Kidney (tissue), 14 donors: ENCODE measurements around the gene FAM9A. TPM values are rescaled to one million over a fixed set of nuclear protein-coding genes. Genes with fewer than 3 reads are reported as not detected.
"Not testable (repeated sequence)": the region's sequence is repeated elsewhere in the genome, so short reads cannot be mapped to it uniquely, and the experiment has no call there.

Experiments
- DNase-seq, 5 donors: peaks; one replicate each; pipeline ENCODE4 v3.0.0-alpha.2; 2013 to 2020
- FAIRE-seq: peaks from 2 replicates; lab custom pipeline; 2012; peaks lifted over from hg19 to GRCh38; lab: Jason Lieb, UNC
- H3K27ac ChIP-seq, 2 donors: one replicate each; pipeline ENCODE4 v1.7.0; 2013; ENCODE audit warnings: low read depth in 2 of 2, low read length in 2 of 2, inconsistent platforms in 1 of 2
- H3K27me3 ChIP-seq: one replicate; pipeline ENCODE4 v1.7.1; 2013; ENCODE audit warnings: low read length, inconsistent platforms; ENCODE audit not compliant: control insufficient read depth, insufficient read depth
- H3K36me3 ChIP-seq, 3 donors: one replicate each; pipeline versions ENCODE4 v1.7.0 to v1.7.1; 2013; ENCODE audit warnings: low read length in 3 of 3, control low read depth in 1 of 3, inconsistent platforms in 1 of 3; ENCODE audit not compliant: insufficient read depth in 3 of 3, control insufficient read depth in 2 of 3
- H3K4me1 ChIP-seq, 3 donors: one replicate each; pipeline versions ENCODE4 v1.7.0 to v1.7.1; 2013; ENCODE audit warnings: low read length in 3 of 3, inconsistent platforms in 1 of 3, low read depth in 1 of 3; ENCODE audit not compliant: control insufficient read depth in 2 of 3, insufficient read depth in 2 of 3
- H3K4me3 ChIP-seq, 3 donors: one replicate each; pipeline versions ENCODE4 v1.7.0 to v1.8.1; 2013; ENCODE audit warnings: low read length in 3 of 3, control low read depth in 1 of 3, inconsistent platforms in 1 of 3
- H3K9ac ChIP-seq, 3 donors: one replicate each; pipeline versions ENCODE4 v1.7.0 to v1.7.1; 2013; ENCODE audit warnings: low read length in 3 of 3, control low read depth in 1 of 3, inconsistent platforms in 1 of 3
- H3K9me3 ChIP-seq, 3 donors: one replicate each; pipeline versions ENCODE4 v1.7.0 to v1.7.1; 2013; ENCODE audit warnings: low read length in 3 of 3, control low read depth in 1 of 3, inconsistent platforms in 1 of 3; ENCODE audit not compliant: control insufficient read depth in 2 of 3, insufficient read depth in 1 of 3
- CTCF ChIP-seq: IDR thresholded peaks from 3 replicates; pipeline ENCODE4 v1.5.1; 2012; ENCODE audit warnings: mild to moderate bottlenecking, moderate library complexity, borderline replicate concordance; ENCODE audit not compliant: insufficient read depth; ENCODE audit errors: extremely low read depth
- intact Hi-C: fragments of 100-400 bp; cut with DNase I; formaldehyde crosslinking; loops from one replicate; pipeline ENCODE4 v1.11.1; 2022
- polyA plus RNA-seq: library from polyadenylated mRNA; stranded (reverse); fragments of 350-450 nt; fragmentation: Illumina TruSeq; extraction: RNeasy Lipid Tissue Mini Kit (QIAGEN cat#74804); gene quantifications from one replicate; pipeline ENCODE4 v1.2.3, GENCODE V29; 2014; ENCODE audit warnings: low read depth, low replicate concordance; ENCODE audit not compliant: insufficient read depth
- total RNA-seq: library from RNA; stranded (reverse); fragmentation: NEBNext Ultra II Directional; extraction: Animal tissue kit (Norgen Biotek cat#: 25700); gene quantifications from one replicate; pipeline ENCODE4 v1.2.1, GENCODE V29; 2021
- donor health status: control.
- donor health status: control.
- donor health status: control.
- donor health status: control.
- donor health status: control.
- donor health status: DM: yes; HTN: yes; CAD: no.
- donor health status: Normal renal cell carcinoma (clear cell type).

FAM9A gene
- total and polyA plus RNA-seq, 2 donors from 2014 or later, result not detected

- Histone ChIP-seq H3K4me1 (no peaks in the 10 kb centered on the region), H3K36me3 (no peaks in the 10 kb centered on the region), H3K27ac (no peak overlapping the region), H3K4me3 (no peak overlapping the region), H3K9me3 (no peaks in the 10 kb centered on the region), H3K27me3 (no peaks in the 10 kb centered on the region), H3K9ac (no peak overlapping the region)
- DNase-seq, result no peak
- TF ChIP-seq CTCF, result no peak
- no peak for FAIRE-seq
- intact Hi-C loops, result no loop called here
Observed at GRCh38 chrX:8805974-8806373, 4.8 kb upstream of the FAM9A start.

DNA sequence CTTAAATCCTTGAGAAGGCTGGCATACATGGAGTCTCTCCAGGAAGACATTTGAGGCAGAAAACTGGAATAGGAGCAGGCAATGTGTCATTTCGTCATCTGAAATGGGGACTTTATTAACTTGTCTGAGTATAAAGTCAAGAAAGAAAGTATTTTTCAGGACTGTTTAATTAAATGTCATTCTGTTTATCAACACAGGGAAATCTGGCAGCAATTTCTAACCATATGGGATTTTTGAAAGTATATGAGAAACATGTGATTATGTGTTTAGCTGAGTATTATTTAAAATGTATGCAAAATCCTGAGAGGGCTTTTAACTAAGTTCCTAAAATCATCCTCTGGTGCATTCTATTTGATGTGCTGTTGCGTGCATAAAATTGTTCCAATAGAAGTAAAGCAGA lies 3.9 kb upstream of the FAM9A start:
- FAIRE-seq, result no peak

DNA sequence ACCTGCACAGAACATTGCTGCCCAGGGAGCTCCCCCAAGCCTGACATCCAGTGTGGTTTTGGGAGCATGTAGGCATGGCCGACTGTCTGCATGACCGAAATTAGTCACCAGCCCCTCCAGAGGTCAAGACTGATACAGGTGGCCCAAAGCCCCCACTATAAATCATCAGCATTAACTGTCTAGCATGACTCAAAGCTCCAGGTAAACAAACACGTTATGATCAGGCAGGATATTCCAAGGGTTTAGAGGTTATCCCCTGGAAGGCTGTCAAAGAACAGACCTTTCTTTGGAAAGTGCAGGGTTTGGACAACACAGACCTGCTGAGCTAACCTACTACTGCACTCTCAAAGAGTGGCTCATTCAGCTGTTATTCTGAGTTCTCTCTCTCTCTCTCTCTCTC lies 2.1 kb upstream of the FAM9A start:
- Histone ChIP-seq H3K27ac (no peak overlapping the region), H3K4me1 (no peaks in the 10 kb centered on the region), H3K36me3 (no peaks in the 10 kb centered on the region), H3K9me3 (no peaks in the 10 kb centered on the region), H3K9ac (no peak overlapping the region), H3K27me3 (no peaks in the 10 kb centered on the region), H3K4me3 (no peak overlapping the region)
- TF ChIP-seq CTCF, result no peak
- FAIRE-seq (no peak), DNase-seq (no peak)
- intact Hi-C loops, result no loop called here

More for the DNA sequence above, 3.9 kb upstream of the FAM9A start:
- Histone ChIP-seq H3K27me3 (no peaks in the 10 kb centered on the region), H3K4me3 (no peak overlapping the region), H3K36me3 (no peaks in the 10 kb centered on the region), H3K9me3 (no peaks in the 10 kb centered on the region), H3K4me1 (no peaks in the 10 kb centered on the region), H3K9ac (no peak overlapping the region), H3K27ac (no peak overlapping the region)
- TF ChIP-seq CTCF, result no peak
- DNase-seq, result no peak
- intact Hi-C loops, result no loop called here

DNA sequence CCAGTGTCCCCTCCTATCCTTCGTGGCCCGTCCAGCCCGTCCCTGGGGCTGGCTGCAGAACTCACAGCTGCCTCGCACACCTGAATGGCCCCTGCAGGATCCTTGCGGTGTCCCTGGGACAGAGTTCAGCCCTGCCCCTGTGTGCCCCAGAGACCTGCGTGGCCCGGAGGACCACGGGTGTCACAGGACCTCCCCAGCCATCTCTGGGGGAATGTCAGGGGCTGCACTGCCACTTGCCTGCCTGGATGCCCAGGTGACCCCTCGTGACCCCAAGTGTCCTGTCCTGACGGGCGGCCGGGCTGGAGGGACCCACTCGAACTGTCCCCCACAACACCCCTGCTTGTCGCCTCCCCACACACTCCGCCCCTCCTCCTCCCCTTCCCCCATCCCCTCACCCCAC lies 832 bp downstream of the FAM9A start:
- DNase-seq, H3K4me3 ChIP-seq, H3K9ac ChIP-seq, H3K27me3 ChIP-seq, H3K27ac ChIP-seq, FAIRE-seq, H3K9me3 ChIP-seq, H3K36me3 ChIP-seq, intact Hi-C loops, H3K4me1 ChIP-seq: not testable (repeated sequence)

DNA sequence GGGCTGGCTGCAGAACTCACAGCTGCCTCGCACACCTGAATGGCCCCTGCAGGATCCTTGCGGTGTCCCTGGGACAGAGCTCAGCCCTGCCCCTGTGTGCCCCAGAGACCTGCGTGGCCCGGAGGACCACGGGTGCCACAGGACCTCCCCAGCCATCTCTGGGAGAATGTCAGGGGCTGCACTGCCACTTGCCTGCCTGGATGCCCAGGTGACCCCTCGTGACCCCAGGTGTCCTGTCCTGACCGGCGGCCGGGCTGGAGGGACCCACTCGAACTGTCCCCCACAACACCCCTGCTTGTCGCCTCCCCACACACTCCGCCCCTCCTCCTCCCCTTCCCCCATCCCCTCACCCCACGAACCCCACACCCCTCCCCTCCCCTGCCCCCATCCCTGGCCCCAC lies 1.9 kb downstream of the FAM9A start:
- H3K9ac ChIP-seq, H3K27me3 ChIP-seq, FAIRE-seq, H3K4me1 ChIP-seq, H3K36me3 ChIP-seq, intact Hi-C loops, H3K4me3 ChIP-seq, H3K27ac ChIP-seq, H3K9me3 ChIP-seq: not testable (repeated sequence)
- DNase-seq, result peak in 1 of 5 donors; percentile 66

DNA sequence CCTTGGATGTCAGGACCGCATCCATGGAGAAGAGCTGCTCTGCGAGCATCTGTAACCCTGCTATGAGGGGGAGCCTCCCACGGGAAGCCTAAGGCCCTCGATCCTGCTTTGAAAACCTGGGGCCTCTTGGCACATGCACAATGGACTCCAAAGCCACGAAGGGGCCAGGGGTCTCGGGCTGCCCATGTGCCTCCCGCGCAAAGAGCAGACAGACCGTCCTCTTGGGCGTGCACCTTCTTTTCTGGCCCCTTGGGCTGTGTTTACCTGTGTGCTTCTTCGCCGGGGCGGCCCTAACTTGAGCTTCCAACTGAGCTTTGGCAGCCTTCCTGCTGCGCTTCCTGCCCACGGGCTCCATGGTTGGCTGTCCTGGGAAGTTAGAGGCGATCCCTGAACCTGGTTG lies 2.5 kb downstream of the FAM9A start:
- H3K9me3 ChIP-seq, FAIRE-seq, H3K4me1 ChIP-seq, intact Hi-C loops, H3K27ac ChIP-seq, H3K36me3 ChIP-seq, H3K4me3 ChIP-seq, H3K27me3 ChIP-seq, H3K9ac ChIP-seq: not testable (repeated sequence)
- peak in 1 of 5 donors; percentile 38 for DNase-seq
